Spinal cord (tissue), 10 donors: ENCODE measurements around the gene UBTD2. TPM values are rescaled to one million over a fixed set of nuclear protein-coding genes. Genes with fewer than 3 reads are reported as not detected.

Source experiments
- DNase-seq, 6 donors: peaks; one replicate each; pipeline versions ENCODE4 v3.0.0 to v3.0.0-alpha.2; 2013 to 2015; ENCODE audit warnings: low spot score in 6 of 6, low read depth in 4 of 6
- H3K27ac ChIP-seq: one replicate; pipeline ENCODE4 v1.5.1; 2013; ENCODE audit warnings: low read depth, low read length, control low read depth
- H3K27me3 ChIP-seq: one replicate; pipeline ENCODE4 v1.6.1; 2013; ENCODE audit warnings: low read length; ENCODE audit not compliant: control insufficient read depth, insufficient read depth
- H3K36me3 ChIP-seq: one replicate; pipeline ENCODE4 v1.6.1; 2013; ENCODE audit warnings: low read length; ENCODE audit not compliant: control insufficient read depth, insufficient read depth
- H3K4me1 ChIP-seq: one replicate; pipeline ENCODE4 v1.6.1; 2013; ENCODE audit warnings: low read length; ENCODE audit not compliant: control insufficient read depth, insufficient read depth
- H3K4me3 ChIP-seq: one replicate; pipeline ENCODE4 v1.5.1; 2013; ENCODE audit warnings: low read depth, low read length, control low read depth
- H3K9me3 ChIP-seq: one replicate; pipeline ENCODE4 v1.6.1; 2013; ENCODE audit warnings: low read length; ENCODE audit not compliant: control insufficient read depth, insufficient read depth
- whole genome bisulfite sequencing: methylation state at CpG from one replicate; pipeline ENCODE4 v1.1.5; 2013; ENCODE audit warnings: missing lambda C conversion rate; ENCODE audit not compliant: insufficient coverage; 5-methylcytosine and 5-hydroxymethylcytosine counted together
- polyA plus RNA-seq, 2 donors: library from polyadenylated mRNA; unstranded; fragments of 120-200 nt; gene quantifications; one replicate each; pipeline ENCODE4 v1.2.1, GENCODE V29; 2013; ENCODE audit not compliant: insufficient read length in 2 of 2
- total RNA-seq, 2 donors: library from RNA; depleted of rRNA in 1 of 2; stranded (reverse); fragments of 120-200 nt in 1 of 2; fragments of >200 nt in 1 of 2; gene quantifications; one replicate each; pipeline versions ENCODE4 v1.2.3 to v1.2.4, GENCODE V29; 2013 to 2014
- donor health status: healthy.

UBTD2 gene
- total and polyA plus RNA-seq, 4 donors: 37.7 to 54.0 (median 44.3) TPM

GRCh38 chr5:172264815-172265395, 18.7 kb downstream of the UBTD2 start:
- H3K9me3 ChIP-seq: no peaks in the 10 kb centered on the region
- no peaks in the 10 kb centered on the region for H3K27me3 ChIP-seq
- no peak overlapping the region for H3K4me3 ChIP-seq
- H3K27ac ChIP-seq: no peak overlapping the region
- DNase-seq: peak in 1 of 6 donors; percentile 68
- peaks cover 3% of the 10 kb centered on the region for H3K36me3 ChIP-seq
- peaks cover 8% of the 10 kb centered on the region for H3K4me1 ChIP-seq
- 36% methylated on average over 4 of the region's 4 CpGs for WGBS

- Histone ChIP-seq H3K4me1 (no peaks in the 10 kb centered on the region), H3K9me3 (peaks cover 10% of the 10 kb centered on the region), H3K4me3 (no peak overlapping the region), H3K36me3 (peaks cover 15% of the 10 kb centered on the region), H3K27me3 (no peaks in the 10 kb centered on the region), H3K27ac (no peak overlapping the region)
- WGBS: 98% methylated on average over 21 of the region's 23 CpGs
- no peak for DNase-seq
Measured at GRCh38 chr5:172255444-172255843, 28.1 kb downstream of the UBTD2 start.

- no peaks in the 10 kb centered on the region for H3K27me3 ChIP-seq
- DNase-seq: no peak
- WGBS: no CpG with 5 or more reads among the region's 2 CpGs
- peaks cover 17% of the 10 kb centered on the region for H3K36me3 ChIP-seq
- no peak overlapping the region for H3K27ac ChIP-seq
- peaks cover 10% of the 10 kb centered on the region for H3K9me3 ChIP-seq
- no peak overlapping the region for H3K4me3 ChIP-seq
- H3K4me1 ChIP-seq: no peaks in the 10 kb centered on the region
Measured at GRCh38 chr5:172252501-172252900, 31.1 kb downstream of the UBTD2 start.

- peaks cover 10% of the 10 kb centered on the region for H3K9me3 ChIP-seq
- no peaks in the 10 kb centered on the region for H3K4me1 ChIP-seq
- no peaks in the 10 kb centered on the region for H3K27me3 ChIP-seq
- H3K4me3 ChIP-seq: no peak overlapping the region
- no peak for DNase-seq
- no CpG with 5 or more reads among the region's 1 CpG for WGBS
- peaks cover 17% of the 10 kb centered on the region for H3K36me3 ChIP-seq
- H3K27ac ChIP-seq: no peak overlapping the region
Measured at GRCh38 chr5:172251419-172251818, 32.1 kb downstream of the UBTD2 start.

- DNase-seq: no peak
- WGBS: 89% methylated on average over 1 of the region's 2 CpGs
- Histone ChIP-seq H3K27me3 (no peaks in the 10 kb centered on the region), H3K4me1 (peaks cover 4% of the 10 kb centered on the region), H3K4me3 (no peak overlapping the region), H3K36me3 (peaks cover 2% of the 10 kb centered on the region), H3K9me3 (peaks cover 6% of the 10 kb centered on the region), H3K27ac (no peak overlapping the region)
Measured at GRCh38 chr5:172248637-172249036, 34.9 kb downstream of the UBTD2 start.

- peaks cover 4% of the 10 kb centered on the region for H3K4me1 ChIP-seq
- no peak overlapping the region for H3K27ac ChIP-seq
- H3K36me3 ChIP-seq: peaks cover 2% of the 10 kb centered on the region
- H3K9me3 ChIP-seq: no peaks in the 10 kb centered on the region
- no peak for DNase-seq
- H3K27me3 ChIP-seq: no peaks in the 10 kb centered on the region
- 17% methylated on average over 1 of the region's 1 CpG for WGBS
- H3K4me3 ChIP-seq: no peak overlapping the region
Measured at GRCh38 chr5:172245703-172246125, 37.9 kb downstream of the UBTD2 start.

- WGBS: 100% methylated on average over 1 of the region's 2 CpGs
- Histone ChIP-seq H3K9me3 (no peaks in the 10 kb centered on the region), H3K4me1 (peaks cover 4% of the 10 kb centered on the region), H3K27me3 (no peaks in the 10 kb centered on the region), H3K27ac (no peak overlapping the region), H3K36me3 (peaks cover 2% of the 10 kb centered on the region), H3K4me3 (no peak overlapping the region)
- peak in 2 of 6 donors; percentile 26 to 41 for DNase-seq
Measured at GRCh38 chr5:172245046-172245445, 38.5 kb downstream of the UBTD2 start.

- no CpG with 5 or more reads among the region's 3 CpGs for WGBS
- no peaks in the 10 kb centered on the region for H3K9me3 ChIP-seq
- no peak for DNase-seq
Measured at GRCh38 chr5:172243302-172243701, 40.3 kb downstream of the UBTD2 start.

GRCh38 chr5:172238334-172238733, 45.2 kb downstream of the UBTD2 start:
- Histone ChIP-seq H3K9me3 (no peaks in the 10 kb centered on the region), H3K27me3 (no peaks in the 10 kb centered on the region), H3K27ac (no peak overlapping the region), H3K4me3 (no peak overlapping the region), H3K4me1 (no peaks in the 10 kb centered on the region), H3K36me3 (no peaks in the 10 kb centered on the region)
- DNase-seq: no peak
- 75% methylated on average over 1 of the region's 1 CpG for WGBS

More at GRCh38 chr5:172243302-172243701, 40.3 kb downstream of the UBTD2 start:
- H3K4me3 ChIP-seq: no peak overlapping the region
- no peaks in the 10 kb centered on the region for H3K36me3 ChIP-seq
- H3K4me1 ChIP-seq: peaks cover 4% of the 10 kb centered on the region
- no peaks in the 10 kb centered on the region for H3K27me3 ChIP-seq
- H3K27ac ChIP-seq: no peak overlapping the region
